SK-N-MC (cell line): Measurements from ENCODE around the gene MOCOS.

ENCODE experiments used
- EZH2 ChIP-seq: fragments of 200-600 bp; sonication (generic); IDR thresholded peaks from one replicate; pipeline ENCODE4 v1.6.1; 2017; ENCODE audit warnings: antibody characterized with exemption
- POLR2AphosphoS5 ChIP-seq: IDR thresholded peaks from 2 replicates; pipeline ENCODE4 v1.6.1; 2012; ENCODE audit warnings: mild to moderate bottlenecking, low read depth, low read length, borderline replicate concordance

DNA sequence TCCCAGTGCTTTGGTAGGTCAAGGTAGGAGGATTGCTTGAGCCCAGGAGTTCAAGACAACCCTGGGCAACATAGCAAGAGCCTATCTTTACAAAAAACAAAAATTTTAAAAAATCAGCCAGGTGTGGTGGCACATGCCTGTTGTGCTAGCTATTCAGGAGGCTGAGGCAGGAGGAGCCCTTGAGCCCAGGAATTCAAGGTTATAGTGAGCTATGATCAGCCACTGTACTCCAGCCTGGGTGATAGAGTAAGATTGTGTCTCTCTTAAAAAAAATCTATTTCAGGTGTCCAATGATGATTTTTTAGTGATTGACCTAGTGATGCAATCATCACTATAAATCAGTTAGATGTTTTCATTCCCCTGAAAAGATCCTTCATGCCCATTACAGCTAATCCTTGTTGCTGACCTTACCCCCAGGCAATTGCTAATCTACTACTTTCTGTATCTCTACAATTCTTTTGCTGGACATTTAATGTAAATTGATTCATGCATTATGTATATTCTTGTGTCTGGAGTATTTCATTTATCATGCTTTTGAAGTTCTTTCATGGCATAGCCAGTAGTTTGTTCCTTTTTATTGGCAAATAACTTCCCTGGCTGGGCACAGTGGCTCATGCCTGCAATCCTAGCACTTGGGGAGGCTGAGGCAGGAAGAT lies 10.3 kb downstream of the MOCOS start:
- no peak for TF ChIP-seq EZH2
- TF ChIP-seq POLR2AphosphoS5 = no peak
